Right forelimb (tissue), 1 donor: Measurements from ENCODE around the gene KRTAP10-10.
"Not testable (repeated sequence)": the region's sequence is repeated elsewhere in the genome, so short reads cannot be mapped to it uniquely, and the experiment has no call there.

Experiments used
- DNase-seq: peaks from one replicate; pipeline ENCODE4 v3.0.0-alpha.2; 2018

The KRTAP10-10 gene

DNA sequence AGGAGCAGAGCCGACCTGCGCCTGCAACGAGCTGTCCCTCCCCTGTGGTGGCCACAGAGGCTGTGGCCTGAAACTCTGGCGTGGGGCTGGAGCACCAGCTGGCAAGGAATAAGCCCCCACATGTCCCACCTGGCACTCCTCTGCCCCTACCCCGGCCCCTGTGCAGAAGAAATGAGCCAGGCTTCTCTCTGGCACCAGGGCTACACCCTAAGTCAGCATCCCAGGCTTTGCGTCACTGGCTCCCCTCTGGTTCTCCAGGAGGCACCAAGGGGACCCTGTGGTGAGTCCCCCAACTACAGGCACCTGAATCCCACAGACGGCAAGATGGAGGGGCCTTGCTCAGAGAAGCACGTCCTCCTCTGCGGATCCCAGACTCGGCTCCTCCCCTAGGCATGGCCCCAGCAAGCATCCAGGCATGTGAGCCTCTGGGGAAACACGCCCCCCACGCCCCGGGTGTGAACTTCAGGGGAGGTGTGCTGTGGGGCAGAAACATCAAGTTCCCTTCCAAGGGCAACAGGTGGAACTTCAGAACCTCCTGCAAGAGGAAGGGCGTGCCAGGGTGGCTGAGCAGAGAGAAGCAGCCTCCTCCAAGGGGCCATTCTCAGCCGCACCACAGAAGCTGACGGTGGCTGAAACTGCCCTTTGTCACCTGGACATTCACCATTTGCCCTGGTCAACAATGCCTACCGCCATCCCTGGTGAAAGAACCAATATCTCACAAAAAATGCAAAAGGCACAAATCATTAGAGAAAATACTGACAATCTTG lies 33.9 kb upstream of the KRTAP10-10 start:
- DNase-seq, result no peak

DNA sequence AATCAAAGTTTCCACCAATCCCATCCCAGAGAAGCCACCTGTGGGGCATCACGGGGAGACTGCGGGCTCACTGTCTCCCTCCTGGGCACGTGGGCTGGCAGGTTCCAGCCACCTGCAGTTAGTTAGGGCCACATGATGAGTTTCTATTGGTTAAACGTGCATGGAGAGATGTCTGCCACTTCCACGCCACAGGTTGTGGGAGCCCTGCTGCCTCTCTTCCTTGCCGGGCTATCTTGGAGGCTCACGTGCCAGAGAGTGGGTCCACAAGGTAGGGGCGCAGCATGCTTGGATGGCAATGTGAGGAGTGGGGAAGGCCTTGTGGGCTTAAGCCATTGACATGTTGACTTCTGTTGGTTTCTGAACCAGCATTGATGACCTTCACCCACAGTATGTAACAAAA lies 33.2 kb upstream of the KRTAP10-10 start:
- DNase-seq, result no peak

DNA sequence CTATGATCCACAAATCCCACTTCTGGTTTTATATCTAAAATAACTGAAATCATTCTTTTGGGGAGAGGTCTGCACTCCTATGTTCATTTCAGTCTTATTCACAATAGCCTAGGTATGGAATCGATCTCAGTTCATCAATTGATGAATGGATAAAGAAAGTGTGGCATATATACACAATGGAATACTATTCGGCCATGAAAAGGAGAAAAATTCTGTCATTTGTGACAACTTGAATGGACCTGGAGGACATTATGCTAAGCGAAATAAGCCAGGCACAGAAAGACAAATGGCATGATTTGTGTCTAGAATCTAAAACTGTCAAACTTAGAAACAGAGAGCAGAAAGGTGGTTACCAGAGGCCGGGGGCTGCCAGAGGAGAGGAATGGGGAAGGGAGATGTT lies 30.7 kb upstream of the KRTAP10-10 start:
- no peak for DNase-seq

DNA sequence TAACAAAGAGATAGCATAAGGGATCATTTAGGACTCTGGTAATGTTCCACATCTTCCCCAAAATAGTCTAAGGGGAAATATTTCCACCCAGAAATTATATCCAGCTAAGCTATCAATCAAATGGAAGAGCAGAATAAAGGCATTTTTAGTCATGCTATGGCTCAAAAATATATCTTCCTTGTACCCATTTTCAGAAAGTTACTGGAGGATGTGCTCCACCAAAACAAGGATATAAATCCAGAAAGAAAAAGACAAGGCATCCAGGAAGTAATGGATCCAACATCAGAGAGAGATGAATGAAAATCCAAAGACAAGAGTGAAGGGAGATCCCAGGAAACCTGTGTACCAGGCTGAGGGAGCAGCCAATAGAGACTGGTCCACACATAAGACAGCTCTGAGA lies 28.0 kb upstream of the KRTAP10-10 start:
- DNase-seq, result no peak

DNA sequence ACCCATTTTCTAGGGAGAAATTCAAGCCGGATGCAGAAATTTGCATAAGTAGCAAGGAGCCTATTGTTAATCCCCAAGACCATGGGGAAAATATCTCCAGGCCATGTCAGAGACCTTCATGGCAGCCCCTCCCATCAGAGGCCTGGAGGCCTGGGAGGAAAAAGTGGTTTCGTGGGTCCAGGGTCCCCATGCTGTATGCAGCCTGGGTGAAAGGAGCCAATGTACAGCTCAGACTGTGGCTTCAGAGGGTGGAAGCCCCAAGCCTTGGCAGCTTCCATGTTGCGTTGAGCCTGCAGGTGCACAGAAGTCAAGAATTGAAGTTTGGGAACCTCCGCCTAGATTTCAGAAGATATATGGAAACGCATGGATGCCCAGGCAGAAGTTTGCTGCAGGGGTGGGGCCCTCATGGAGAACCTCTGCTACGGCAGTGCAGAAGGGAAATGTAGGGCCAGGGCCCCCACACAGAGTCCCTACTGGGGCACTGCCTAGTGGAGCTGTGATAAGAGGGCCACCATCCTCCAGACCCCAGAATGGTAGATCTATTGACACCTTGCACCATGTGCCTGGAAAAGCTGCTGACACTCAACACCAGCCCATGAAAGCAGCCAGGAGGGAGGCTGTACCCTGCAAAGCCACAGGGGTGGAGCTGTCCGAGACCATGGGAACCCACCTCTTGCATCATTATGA lies 26.9 kb upstream of the KRTAP10-10 start:
- DNase-seq, result not testable (repeated sequence)

DNA sequence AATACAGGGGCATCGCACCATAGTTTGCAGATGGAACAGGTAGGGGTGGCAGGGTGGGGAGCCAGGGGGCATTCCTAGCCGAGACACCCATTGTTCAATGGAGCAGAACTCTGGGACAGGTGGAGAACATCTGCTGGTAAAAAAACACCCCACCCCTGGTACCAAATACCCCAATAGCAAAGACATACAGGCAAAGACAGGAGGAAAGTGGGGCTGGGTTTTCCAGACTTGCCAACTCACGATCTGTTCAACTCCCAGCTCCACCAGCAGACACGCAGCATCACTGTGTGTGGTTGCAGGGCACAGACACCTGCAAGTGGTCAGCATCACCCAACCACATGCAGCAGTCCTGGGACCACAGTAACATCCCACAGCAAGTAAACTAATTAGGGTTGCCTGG lies 25.6 kb upstream of the KRTAP10-10 start:
- no peak for DNase-seq

DNA sequence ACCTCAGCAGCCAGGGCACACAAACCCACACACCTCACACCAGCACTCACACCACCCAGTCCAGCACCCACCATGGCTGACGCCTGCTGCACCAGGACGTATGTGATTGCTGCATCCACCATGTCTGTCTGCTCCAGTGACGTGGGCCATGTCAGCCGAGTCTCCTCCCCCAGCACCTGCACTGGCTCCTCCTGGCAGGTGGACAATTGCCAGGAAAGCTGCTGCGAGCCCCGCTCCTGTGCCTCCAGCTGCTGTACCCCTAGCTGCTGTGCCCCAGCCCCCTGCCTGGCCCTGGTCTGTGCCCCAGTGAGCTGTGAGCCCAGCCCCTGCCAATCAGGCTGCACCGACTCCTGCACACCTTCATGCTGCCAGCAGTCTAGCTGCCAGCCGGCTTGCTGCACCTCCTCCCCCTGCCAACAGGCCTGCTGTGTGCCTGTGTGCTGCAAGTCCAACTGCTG lies 25.1 kb upstream of the KRTAP10-10 start, which contains the start of gene KRTAP10-8:
Gene KRTAP10-8 (plus strand): TSS at position 51 of the 458 bp plus-strand sequence. CDS start 22 bp downstream, at position 73.
- no peak for DNase-seq

DNA sequence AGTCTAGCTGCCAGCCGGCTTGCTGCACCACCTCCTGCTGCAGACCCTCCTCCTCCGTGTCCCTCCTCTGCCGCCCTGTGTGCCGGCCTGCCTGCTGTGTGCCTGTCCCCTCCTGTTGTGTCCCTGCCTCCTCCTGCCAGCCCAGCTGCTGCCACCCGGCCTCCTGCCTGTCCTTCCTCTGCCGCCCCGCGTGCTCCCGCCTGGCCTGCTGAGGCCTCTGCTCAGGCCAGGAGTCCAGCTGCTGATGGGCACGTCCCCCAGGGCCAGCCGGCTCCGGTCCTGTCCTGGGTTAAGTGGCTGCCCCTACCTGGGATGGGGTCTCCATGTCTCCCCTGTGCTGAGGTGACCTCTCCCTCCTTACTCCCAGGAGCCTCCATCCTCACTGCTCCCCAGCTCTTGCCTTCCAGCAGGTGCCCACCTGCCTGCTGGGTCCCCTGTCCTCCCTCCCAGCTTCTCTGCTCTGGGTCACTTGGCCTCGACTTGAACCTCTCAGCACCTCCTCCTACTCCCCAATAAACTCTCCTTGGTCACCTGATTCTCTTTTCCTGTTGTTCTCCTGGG lies 24.4 kb upstream of the KRTAP10-10 start:
- no peak for DNase-seq

DNA sequence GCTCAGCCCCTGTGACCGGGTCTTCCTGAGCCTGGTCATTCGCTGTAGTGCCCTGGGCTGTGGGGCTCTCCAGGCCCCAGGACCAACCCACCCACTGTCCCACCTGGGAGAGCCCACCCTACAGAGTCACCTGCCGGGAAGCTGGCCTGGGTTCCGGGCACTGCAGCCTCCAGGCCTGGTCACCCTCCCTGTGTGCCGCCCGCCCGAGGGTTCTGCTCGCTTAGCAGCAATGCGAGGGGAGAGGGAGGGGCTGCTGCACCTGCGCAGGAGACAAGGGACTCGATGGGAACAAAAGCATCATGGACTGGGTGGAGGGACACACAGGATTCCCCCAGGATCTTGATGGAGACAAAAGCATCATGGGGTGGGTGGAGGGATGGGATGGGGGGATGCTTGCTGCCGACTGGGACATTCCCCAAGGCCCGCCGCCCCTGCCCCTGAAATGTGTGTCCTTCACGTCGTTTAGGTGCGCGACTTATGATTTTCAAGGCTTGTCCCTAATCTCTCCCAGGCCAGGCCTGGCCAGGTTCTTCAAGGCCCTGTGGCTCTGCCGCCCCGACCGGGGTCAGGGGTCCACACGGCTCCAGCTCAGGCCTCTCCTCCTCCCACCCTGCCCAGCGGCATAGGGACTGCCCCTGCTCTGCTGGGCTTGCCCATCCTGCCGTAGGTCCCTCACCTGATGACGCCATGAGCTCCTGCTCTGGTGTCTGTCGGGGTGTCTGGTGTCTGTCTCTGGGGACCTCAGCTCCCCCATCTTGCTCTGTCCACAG lies 23.6 kb upstream of the KRTAP10-10 start:
- no peak for DNase-seq

DNA sequence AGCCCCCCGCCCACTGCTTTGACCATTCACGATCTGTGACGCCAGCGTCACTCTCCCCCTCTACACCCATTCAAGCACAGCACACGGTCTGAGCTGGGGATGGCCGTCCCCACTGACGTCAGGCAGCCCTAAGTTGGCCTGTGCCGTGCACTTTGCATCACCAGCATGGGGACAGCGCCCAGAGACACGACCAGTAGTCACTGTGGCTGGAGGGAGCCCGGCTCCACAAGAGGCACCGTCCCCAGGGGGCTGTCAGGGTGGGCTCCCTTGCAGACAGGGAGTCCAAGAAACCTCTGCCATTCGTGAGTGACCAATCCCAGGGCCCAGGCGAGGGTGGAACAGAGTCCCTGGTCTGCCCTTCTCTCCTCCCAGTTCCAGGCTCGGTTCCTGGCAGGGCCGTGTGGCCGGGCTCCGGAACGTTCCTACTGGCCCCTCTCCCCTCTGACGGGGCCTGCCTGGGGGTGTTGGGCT lies 23.0 kb upstream of the KRTAP10-10 start:
- DNase-seq, result no peak

DNA sequence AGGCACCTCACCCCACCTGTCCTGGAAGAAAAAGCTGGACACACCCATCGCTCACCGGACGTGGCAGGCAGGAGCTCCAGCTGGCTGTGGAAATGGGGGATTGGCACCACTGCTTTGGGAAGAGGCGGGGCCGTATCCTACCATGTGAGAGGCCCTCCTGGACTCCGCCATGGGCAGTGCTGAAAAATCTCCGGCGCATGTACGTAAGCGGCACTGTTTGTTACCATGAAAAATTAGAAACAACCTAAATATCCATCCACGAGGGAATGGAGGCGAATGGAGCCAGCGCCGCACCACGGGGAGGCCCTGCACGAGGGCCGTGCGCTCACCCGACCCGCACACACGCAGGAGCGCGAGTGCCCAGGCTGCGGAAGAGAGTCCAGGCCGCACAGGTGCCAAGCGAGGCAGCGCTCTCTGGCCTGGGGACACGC lies 22.2 kb upstream of the KRTAP10-10 start:
- no peak for DNase-seq

DNA sequence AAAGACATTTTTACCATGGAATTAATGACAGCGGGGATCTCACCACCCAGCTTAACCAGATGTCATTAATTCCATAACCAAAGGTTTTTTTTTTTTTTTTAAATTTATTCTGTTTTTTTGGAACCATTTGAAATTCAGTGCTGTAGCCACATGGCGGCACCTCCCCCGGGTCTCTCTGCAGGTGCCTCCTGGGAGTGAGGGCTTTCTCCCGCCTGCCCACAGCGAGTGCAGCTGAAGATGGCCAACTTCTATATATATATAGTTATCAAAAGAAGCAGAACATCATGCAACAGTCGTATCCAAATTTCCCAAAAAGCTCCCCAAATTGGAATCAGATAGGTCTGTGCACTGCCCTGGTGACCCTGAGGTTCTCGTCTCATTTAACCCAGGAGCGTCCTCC lies 21.7 kb upstream of the KRTAP10-10 start:
- no peak for DNase-seq

DNA sequence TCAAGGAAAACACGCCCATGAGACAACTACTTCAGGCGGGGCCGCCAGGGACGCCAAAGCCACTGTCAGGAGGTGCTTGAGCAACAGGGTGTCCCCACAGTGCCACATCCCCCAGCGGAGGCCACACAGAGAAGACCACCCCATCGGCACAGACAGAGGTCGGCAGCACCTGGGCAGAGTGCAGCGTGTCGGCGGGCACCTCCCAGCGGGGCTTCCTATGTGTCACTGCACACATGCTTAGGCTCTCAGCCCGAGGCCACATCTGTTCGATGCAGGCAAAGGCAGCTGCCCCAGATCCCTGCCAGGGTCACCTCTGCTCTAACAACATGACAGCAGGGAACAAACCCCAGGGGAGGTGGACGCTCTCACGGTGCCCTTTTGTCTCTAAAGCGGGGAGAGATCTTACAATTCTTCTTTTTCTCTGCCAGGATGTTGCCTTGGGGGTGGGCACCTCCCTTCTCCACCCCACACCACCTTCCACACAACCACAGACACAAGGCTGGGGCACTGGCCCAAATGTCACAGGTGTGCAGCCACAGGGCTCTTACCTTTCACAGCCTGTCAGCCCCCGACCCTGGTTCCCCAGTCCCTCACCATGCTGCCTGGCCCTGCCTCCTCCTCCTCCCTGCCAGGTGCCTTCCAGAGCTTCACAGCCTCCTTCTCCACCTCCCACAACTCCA lies 21.1 kb upstream of the KRTAP10-10 start:
- no peak for DNase-seq

DNA sequence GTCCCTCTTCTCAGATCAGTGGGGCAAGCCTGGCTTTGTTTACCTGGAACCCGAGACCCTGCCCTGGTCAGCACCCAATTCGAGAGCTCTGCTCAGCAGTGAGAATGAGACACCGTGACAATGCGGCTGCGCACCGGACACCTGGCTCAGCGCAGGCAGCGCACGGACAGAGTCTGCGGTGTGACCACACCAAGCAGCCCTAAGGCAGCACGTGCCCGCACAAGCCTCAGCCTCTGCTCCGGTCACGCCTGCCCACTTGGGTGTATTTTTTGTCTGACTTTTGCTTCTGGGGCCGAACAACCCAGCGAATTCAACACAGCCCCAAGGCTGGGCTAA lies 20.6 kb upstream of the KRTAP10-10 start:
- DNase-seq, result no peak

DNA sequence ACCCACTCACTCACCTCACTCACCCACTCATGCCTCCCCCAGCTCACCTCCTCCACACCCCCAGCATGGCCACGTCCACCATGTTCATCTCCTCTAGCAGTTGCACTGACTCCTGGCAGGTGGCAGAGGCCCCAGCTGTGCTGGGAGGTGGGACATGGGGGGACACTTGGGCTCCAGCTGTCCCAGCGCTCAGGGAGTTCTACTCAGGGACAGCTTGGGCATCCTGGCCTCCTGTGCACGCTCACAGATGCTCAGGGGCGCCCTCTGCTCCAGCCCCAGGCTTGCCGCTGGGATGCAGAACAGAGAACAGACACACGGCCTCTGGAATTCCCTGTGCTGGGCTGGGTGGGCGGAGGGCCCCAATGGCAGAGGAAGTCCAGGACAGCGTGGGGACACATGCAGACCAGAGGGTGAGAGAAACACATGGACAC lies 20.1 kb upstream of the KRTAP10-10 start:
- no peak for DNase-seq

DNA sequence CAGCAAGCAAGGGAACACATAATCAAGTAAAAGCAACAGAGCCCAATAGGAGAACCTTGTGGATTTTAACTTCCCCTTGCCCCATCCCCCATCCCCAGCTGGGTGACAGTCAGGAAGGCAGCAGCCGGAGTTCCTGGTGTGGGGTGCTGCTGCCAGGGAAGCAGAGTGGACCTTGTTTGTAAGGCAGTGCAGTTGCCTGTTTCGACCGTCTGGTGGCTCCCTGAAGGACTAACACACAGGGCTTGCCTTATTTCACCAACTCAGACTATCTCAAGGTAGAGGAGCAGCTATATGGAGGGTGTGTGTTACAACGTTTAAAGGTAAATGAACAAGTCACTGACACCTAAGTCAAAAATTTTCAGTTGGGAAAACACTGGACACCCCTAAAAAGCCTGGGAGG lies 18.7 kb upstream of the KRTAP10-10 start:
- no peak for DNase-seq

DNA sequence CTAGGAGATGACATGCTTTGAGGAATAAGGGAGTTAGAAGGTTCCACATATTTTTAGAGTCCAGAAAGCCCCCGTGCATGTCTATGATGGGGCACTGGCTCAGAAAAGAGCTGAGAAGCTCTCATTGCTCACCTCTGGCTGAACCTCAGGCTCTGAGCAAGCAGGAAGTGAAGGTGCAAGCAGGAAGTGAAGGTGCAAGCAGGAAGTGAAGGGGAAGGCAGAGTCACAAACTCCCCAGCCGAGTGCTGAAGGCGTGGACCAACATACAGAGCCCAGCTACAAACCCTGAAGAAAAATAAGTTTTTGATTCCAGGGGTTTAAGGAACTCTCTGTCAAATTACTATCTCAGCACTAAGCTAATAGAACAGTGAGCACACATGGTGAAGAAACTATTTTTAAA lies 18.2 kb upstream of the KRTAP10-10 start:
- no peak for DNase-seq

DNA sequence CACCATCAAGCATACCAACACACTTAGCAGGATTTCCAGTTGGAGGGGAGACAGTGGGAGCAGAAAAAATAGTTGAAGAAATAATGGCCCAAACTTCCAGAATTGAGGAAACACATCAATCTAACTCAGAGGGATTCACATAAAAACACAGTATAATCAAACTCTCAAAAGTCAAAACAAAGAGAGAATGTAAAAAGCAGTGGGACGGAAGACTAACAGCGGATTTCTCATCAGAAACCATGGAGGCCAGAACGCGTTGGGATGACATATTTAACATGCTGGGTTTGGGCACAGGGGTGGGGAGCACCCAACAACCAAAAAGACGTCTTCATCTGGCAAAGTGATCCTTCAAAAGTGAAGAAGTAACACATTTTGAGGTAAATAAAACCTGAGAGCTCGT lies 17.3 kb upstream of the KRTAP10-10 start:
- no peak for DNase-seq

DNA sequence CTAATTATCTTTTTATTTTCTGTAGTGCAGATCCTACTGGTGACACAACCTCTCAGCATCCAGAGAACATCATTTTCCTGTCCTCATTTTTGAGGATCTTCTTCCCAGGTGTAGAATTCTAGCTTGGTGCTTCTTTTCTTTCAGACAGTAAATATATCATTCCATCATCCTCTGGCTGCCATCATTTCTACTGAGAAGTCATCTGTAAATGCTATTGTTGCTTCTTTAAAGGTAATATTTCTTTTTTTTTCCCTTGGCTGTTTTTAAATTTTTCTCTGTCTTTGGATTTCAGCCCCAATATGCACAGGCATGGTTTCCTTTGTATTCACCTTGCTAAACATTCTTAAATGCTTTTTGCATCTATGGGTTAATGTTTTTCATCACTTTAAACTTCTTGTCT lies 13.6 kb upstream of the KRTAP10-10 start:
- DNase-seq, result no peak

DNA sequence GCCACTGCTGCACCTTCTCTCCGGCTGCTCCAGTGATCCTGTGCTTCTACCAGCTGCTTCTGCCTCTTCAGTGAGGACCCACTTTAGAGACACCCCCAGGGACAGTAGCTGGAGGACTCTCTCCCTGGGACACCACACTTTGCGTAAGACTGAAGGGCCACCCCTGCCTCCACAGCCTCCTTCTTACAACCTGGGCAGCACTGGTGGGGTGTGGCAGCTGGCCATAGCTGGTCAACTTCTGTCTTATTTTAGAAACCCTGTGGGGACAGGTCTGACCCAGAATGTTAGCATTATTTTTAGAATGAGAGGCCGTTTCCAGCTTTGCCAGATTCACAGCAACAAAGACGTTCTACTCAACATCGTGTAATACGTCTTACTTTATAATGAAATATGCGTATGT lies 11.4 kb upstream of the KRTAP10-10 start:
- no peak for DNase-seq

DNA sequence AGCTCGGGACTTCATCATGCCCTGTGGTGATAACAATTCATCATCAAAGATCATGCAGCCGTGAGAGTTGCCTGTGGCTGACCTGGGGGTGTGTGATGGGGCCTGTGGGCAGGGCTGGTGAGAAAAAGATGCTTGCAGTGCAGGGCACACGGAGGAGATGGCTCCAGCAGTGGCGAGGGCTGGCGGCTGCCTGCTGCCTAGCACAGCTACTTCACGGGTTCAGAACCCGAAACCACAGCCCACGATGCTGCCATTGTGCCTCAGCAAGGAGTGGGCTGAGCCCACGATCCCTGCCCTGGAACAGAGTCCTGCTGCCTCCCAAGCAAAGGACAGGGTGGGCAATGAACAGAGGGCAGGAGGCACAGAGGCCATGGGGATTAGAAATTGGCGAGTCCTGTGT lies 10.9 kb upstream of the KRTAP10-10 start:
- DNase-seq, result no peak

DNA sequence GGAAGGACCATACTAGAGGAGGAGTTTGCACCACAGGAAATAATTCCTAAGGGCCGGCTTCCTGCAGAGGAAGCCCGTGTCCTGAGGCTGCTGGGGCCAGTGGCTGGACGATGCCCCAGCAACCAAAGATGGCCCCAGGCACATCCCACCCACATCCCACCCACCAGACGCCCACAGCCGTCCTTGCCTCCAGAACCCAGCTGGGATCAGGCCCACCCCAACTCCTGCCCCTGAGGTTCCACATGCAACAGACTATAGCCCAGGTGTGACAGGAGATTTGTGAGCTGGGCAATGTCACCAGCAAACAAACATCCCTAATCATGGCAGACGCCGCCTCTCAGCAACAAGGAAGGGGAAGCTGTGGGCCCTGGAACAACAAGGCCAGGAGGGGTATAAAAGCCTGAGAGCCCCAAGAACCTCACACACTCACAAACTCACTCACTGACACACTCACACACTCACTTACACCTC lies 10.4 kb upstream of the KRTAP10-10 start, which contains the start of gene KRTAP10-9:
Gene KRTAP10-9 (plus strand): TSS at position 421 of the 471 bp plus-strand sequence. CDS start 79 bp downstream, outside the sequence.
- DNase-seq, result no peak
